ENCODE results near the gene EYS.
A peak's percentile ranks its signal among the peaks of the same experiment; 100 is the strongest.

The EYS gene

GRCh38 chr6:64301307-64302236 lies 1405.5 kb downstream of the EYS start:
- TF ChIP-seq CTCF (IDR thresholded peaks at IDR 0.05; ENCODE audit: insufficient read depth, low read depth, low read length, missing control alignments): no peak
- no peak overlapping the region for H3K4me3 ChIP-seq (ENCODE audit: low read length)
- DNase-seq (ENCODE audit: low read depth): no peak

- no peak overlapping the region for H3K4me3 ChIP-seq (ENCODE audit: low read length)
- DNase-seq (ENCODE audit: low read depth): no peak
- TF ChIP-seq CTCF (IDR thresholded peaks at IDR 0.05; ENCODE audit: insufficient read depth, low read depth, low read length, missing control alignments): no peak
Observed at GRCh38 chr6:64299176-64299575, 1407.8 kb downstream of the EYS start.

- peak; percentile 3 for DNase-seq (ENCODE audit: low read depth)
- H3K4me3 ChIP-seq (ENCODE audit: low read length): no peak overlapping the region
- TF ChIP-seq CTCF (IDR thresholded peaks at IDR 0.05; ENCODE audit: insufficient read depth, low read depth, low read length, missing control alignments): no peak
Observed at GRCh38 chr6:64294034-64294433, 1413.0 kb downstream of the EYS start.

- TF ChIP-seq CTCF (IDR thresholded peaks at IDR 0.05; ENCODE audit: insufficient read depth, low read depth, low read length, missing control alignments): no peak
- no peak for DNase-seq (ENCODE audit: low read depth)
- no peak overlapping the region for H3K4me3 ChIP-seq (ENCODE audit: low read length)
Observed at GRCh38 chr6:64293298-64293697, 1413.7 kb downstream of the EYS start.

- H3K4me3 ChIP-seq (ENCODE audit: low read length): no peak overlapping the region
- TF ChIP-seq CTCF (IDR thresholded peaks at IDR 0.05; ENCODE audit: insufficient read depth, low read depth, low read length, missing control alignments): no peak
- no peak for DNase-seq (ENCODE audit: low read depth)
Observed at GRCh38 chr6:64290867-64291266, 1416.2 kb downstream of the EYS start.

GRCh38 chr6:64289931-64290330 lies 1417.1 kb downstream of the EYS start:
- no peak for TF ChIP-seq CTCF (IDR thresholded peaks at IDR 0.05; ENCODE audit: insufficient read depth, low read depth, low read length, missing control alignments)
- H3K4me3 ChIP-seq (ENCODE audit: low read length): no peak overlapping the region
- no peak for DNase-seq (ENCODE audit: low read depth)

- no peak for TF ChIP-seq CTCF (IDR thresholded peaks at IDR 0.05; ENCODE audit: insufficient read depth, low read depth, low read length, missing control alignments)
- DNase-seq (ENCODE audit: low read depth): no peak
- H3K4me3 ChIP-seq (ENCODE audit: low read length): no peak overlapping the region
Observed at GRCh38 chr6:64288351-64288750, 1418.7 kb downstream of the EYS start.
